Spleen (tissue), 11 donors: Measurements from ENCODE around the gene SYT14. TPM values are rescaled to one million over a fixed set of nuclear protein-coding genes. Genes with fewer than 3 reads are reported as not detected.
"Not testable (repeated sequence)": the region's sequence is repeated elsewhere in the genome, so short reads cannot be mapped to it uniquely, and the experiment has no call there.

ENCODE experiments used
- DNase-seq: peaks from one replicate; pipeline ENCODE4 v3.0.0-alpha.2; 2020
- H3K27ac ChIP-seq, 8 donors: fragments of 200-600 bp; sonication (generic) in 7 of 8; 1 replicate in 4 of 8; 2 replicates in 4 of 8; pipeline versions ENCODE4 v1.5.0 to v1.8.0; 2016 to 2021; ENCODE audit warnings: inconsistent platforms in 4 of 8, mild to moderate bottlenecking in 4 of 8, moderate library complexity in 1 of 8
- H3K27me3 ChIP-seq, 7 donors: fragments of 200-600 bp; sonication (generic) in 6 of 7; replicated peaks in 1 of 7; 1 replicate in 4 of 7; 2 replicates in 3 of 7; pipeline versions ENCODE4 v1.5.0 to v1.8.0; 2016 to 2021; ENCODE audit warnings: inconsistent platforms in 3 of 7, mild to moderate bottlenecking in 1 of 7
- H3K36me3 ChIP-seq, 6 donors: fragments of 200-600 bp; sonication (generic) in 5 of 6; 1 replicate in 4 of 6; 2 replicates in 2 of 6; pipeline versions ENCODE4 v1.5.0 to v1.8.0; 2016 to 2021; ENCODE audit warnings: inconsistent platforms in 2 of 6
- H3K4me1 ChIP-seq, 6 donors: fragments of 200-600 bp; sonication (generic) in 5 of 6; 1 replicate in 3 of 6; 2 replicates in 3 of 6; pipeline versions ENCODE4 v1.5.0 to v1.8.0; 2016 to 2021; ENCODE audit warnings: inconsistent platforms in 3 of 6
- H3K4me3 ChIP-seq, 8 donors: fragments of 200-600 bp; sonication (generic) in 7 of 8; 1 replicate in 4 of 8; 2 replicates in 4 of 8; pipeline versions ENCODE4 v1.5.0 to v1.8.0; 2016 to 2021; ENCODE audit warnings: inconsistent platforms in 4 of 8, mild to moderate bottlenecking in 4 of 8, moderate library complexity in 2 of 8
- H3K9me3 ChIP-seq, 8 donors: fragments of 200-600 bp; sonication (generic) in 7 of 8; 1 replicate in 4 of 8; 2 replicates in 4 of 8; pipeline versions ENCODE4 v1.5.0 to v1.8.0; 2016 to 2021; ENCODE audit warnings: inconsistent platforms in 4 of 8
- POLR2A ChIP-seq, 3 donors: fragments of 450-650 bp; IDR thresholded peaks; one replicate each; pipeline ENCODE4 v1.5.1; 2017; ENCODE audit warnings: antibody characterized with exemption in 3 of 3, mild to moderate bottlenecking in 1 of 3
- POLR2AphosphoS5 ChIP-seq, 3 donors: sonication (generic); formaldehyde crosslinking; IDR thresholded peaks; one replicate each; pipeline ENCODE4 v1.5.1; 2017; ENCODE audit warnings: antibody characterized with exemption in 3 of 3
- WGBS, 5 donors: extraction: QIAGEN DNeasy Blood & Tissue Kit in 3 of 5; methylation state at CpG; one replicate each; pipeline versions ENCODE4 v1.1.5 to v1.1.7; 2013 to 2018; 5-methylcytosine and 5-hydroxymethylcytosine counted together
- intact Hi-C: fragments of 100-400 bp; cut with DNase I; formaldehyde crosslinking; loops from one replicate; pipeline ENCODE4 v1.15.0; 2023; ENCODE audit warnings: low total_unique reads
- polyA plus RNA-seq, 3 donors: library from polyadenylated mRNA; stranded (reverse); fragments of 200-250 nt; gene quantifications; one replicate each; pipeline ENCODE4 v1.2.1, GENCODE V29; 2013
- total RNA-seq, 7 donors: library from RNA; depleted of rRNA in 3 of 7; stranded (reverse); fragments of >200 nt in 3 of 7; fragmentation: NEBNext Ultra II Directional in 4 of 7; extraction: Animal tissue kit (Norgen Biotek cat#: 25700) in 4 of 7; gene quantifications; one replicate each; pipeline versions ENCODE4 v1.1.0 to v1.2.1, GENCODE V29; 2016 to 2021
- TF ChIP-seq, protein P1 (sequence below), 11 experiments: fragments of 200-600 bp in 7 of 11; fragments of 450-650 bp in 4 of 11; sonication (generic) in 4 of 11; IDR thresholded peaks in 8 of 11; conservative IDR thresholded peaks in 3 of 11; 1 replicate in 7 of 11; 2 replicates in 4 of 11; pipeline versions ENCODE4 v1.4.0 to v1.8.0; 2016 to 2021; ENCODE audit warnings: antibody characterized with exemption in 11 of 11, inconsistent platforms in 4 of 11, mild to moderate bottlenecking in 1 of 11
- donor health status: healthy with polysubstance abuse.
- donor health status: DM: no; HTN: no; CAD: no; lungs with moderate emphysema.
- donor health status: DM: no; HTN: no; CAD: no.
- donor health status: Bipolar disorder and iron deficiency.
- donor health status: healthy.
- donor health status: DM: no; HTN: no; CAD: no.
- donor health status: DM: yes; HTN: yes; CAD: no.

The SYT14 gene
- total and polyA plus RNA-seq, 10 donors = under 0.01 TPM; not detected in 9

DNA sequence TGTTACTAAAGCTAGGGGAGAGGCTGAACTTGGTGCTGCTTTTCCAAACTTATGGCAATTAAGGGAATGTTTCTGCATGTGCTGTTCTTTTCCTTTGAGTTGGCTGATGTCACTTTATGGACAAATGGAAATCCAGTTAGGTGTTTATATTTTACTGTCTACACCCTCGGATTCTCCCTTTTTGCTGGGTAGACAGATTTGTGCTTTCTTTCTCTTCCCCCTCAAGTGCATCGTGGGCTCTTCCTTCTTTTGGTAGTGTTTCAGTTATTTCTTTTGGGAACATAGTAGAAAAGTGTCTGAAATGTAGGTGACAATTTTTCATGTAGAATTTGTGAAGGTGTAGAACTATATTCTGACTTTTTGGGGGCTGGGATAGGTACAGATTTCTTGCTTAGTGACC lies 22.9 kb downstream of the SYT14 start:
- Histone ChIP-seq H3K27me3 (peaks cover 0 to 4% (median 0%) of the 10 kb centered on the region in 7 donors), H3K9me3 (no peaks in the 10 kb centered on the region), H3K4me1 (no peaks in the 10 kb centered on the region), H3K27ac (no peak overlapping the region), H3K36me3 (no peaks in the 10 kb centered on the region), H3K4me3 (no peak overlapping the region)
- intact Hi-C loops = no loop called here
- 60 to 79% (median 71%) methylated on average over 2 of the region's 2 CpGs for WGBS, 5 donors
- TF ChIP-seq POLR2A (IDR thresholded peaks at IDR 0.05) (no peak), POLR2AphosphoS5 (IDR thresholded peaks at IDR 0.05) (no peak)
- TF ChIP-seq, protein P1, sequence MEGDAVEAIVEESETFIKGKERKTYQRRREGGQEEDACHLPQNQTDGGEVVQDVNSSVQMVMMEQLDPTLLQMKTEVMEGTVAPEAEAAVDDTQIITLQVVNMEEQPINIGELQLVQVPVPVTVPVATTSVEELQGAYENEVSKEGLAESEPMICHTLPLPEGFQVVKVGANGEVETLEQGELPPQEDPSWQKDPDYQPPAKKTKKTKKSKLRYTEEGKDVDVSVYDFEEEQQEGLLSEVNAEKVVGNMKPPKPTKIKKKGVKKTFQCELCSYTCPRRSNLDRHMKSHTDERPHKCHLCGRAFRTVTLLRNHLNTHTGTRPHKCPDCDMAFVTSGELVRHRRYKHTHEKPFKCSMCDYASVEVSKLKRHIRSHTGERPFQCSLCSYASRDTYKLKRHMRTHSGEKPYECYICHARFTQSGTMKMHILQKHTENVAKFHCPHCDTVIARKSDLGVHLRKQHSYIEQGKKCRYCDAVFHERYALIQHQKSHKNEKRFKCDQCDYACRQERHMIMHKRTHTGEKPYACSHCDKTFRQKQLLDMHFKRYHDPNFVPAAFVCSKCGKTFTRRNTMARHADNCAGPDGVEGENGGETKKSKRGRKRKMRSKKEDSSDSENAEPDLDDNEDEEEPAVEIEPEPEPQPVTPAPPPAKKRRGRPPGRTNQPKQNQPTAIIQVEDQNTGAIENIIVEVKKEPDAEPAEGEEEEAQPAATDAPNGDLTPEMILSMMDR (IDR thresholded peaks at IDR 0.05 in 8 of 11, conservative IDR thresholded peaks at IDR 0.05 in 3 of 11) = no peak
- no peak for DNase-seq

DNA sequence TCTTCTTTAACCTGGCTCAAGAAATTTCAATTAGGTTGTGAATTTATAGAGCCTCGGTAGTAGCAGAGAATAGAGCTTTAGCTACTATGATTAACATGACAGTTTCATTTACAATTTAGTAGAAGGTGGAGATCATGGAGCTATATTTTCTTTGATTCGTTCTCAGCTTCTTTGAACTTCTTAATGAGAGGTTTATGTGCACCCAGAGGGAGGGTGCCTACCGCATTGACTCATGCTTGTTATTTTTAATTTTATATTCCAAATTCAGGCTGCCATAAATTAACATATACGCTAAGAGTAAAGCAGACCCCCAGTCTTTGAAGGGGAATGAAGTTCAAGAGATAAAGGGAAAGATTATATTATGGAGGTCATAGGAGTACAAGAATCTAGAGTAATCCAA lies 24.4 kb downstream of the SYT14 start:
- no peaks in the 10 kb centered on the region for H3K4me1 ChIP-seq
- H3K4me3 ChIP-seq = no peak overlapping the region
- H3K27ac ChIP-seq = no peak overlapping the region
- no peaks in the 10 kb centered on the region for H3K9me3 ChIP-seq
- H3K36me3 ChIP-seq = no peaks in the 10 kb centered on the region
- no peak for DNase-seq
- peaks cover 0 to 4% (median 0%) of the 10 kb centered on the region in 7 donors for H3K27me3 ChIP-seq
- 82 to 91% (median 85%) methylated on average over 4 of the region's 4 CpGs for WGBS, 5 donors
- intact Hi-C loops = no loop called here
- TF ChIP-seq POLR2A (IDR thresholded peaks at IDR 0.05) (no peak), POLR2AphosphoS5 (IDR thresholded peaks at IDR 0.05) (no peak)

DNA sequence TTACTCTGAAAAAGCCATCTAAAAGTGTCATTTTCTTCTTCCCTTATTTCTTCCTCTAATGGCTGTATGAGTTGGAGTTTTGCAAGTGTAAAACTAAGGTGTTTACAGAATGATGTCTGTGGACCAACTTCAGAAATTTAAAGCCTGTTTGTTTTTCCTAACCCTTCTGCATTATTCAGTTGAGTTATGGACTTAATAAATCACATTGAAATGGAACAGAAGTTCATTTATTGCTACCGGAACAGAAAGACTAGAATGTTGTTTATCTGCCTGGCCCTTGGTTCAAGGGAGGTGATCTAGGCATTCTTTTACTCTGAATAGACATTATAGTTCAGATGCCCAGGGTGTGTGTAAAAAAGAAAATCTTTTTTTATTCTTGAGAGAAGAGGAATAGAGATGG lies 24.8 kb downstream of the SYT14 start:
- no peak for DNase-seq
- TF ChIP-seq POLR2AphosphoS5 (IDR thresholded peaks at IDR 0.05) = no peak
- no peak for TF ChIP-seq POLR2A (IDR thresholded peaks at IDR 0.05)
- Histone ChIP-seq H3K36me3 (no peaks in the 10 kb centered on the region), H3K9me3 (no peaks in the 10 kb centered on the region), H3K27ac (no peak overlapping the region), H3K4me3 (no peak overlapping the region), H3K27me3 (peaks cover 0 to 4% (median 0%) of the 10 kb centered on the region in 7 donors), H3K4me1 (no peaks in the 10 kb centered on the region)
- WGBS, 5 donors = 56 to 80% (median 66%) methylated on average over 1 of the region's 1 CpG
- intact Hi-C loops = no loop called here

DNA sequence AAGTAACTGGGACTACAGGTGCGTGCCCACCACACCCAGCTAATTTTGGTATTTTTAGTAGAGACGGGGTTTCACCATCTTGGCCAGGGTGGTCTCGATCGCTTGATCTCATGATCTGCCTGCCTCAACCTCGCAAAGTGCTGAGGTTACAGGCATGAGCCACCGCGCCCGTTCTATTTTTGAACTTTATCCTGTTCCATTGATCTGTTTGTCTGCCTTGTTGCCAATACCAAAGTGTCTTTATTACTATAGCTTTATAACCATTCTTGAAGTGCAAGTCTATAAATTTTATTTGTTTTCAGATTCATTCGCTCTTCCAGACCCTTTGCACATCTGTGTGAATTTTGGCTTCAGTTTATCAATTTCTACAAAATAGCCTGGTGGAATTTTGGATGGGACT lies 28.0 kb downstream of the SYT14 start:
- H3K27me3 ChIP-seq = no peaks in the 10 kb centered on the region
- H3K36me3 ChIP-seq = no peaks in the 10 kb centered on the region
- 93 to 97% (median 94%) methylated on average over 9 of the region's 9 CpGs for WGBS, 5 donors
- no peak overlapping the region for H3K4me3 ChIP-seq
- H3K27ac ChIP-seq = no peak overlapping the region
- TF ChIP-seq POLR2A (IDR thresholded peaks at IDR 0.05) (no peak), POLR2AphosphoS5 (IDR thresholded peaks at IDR 0.05) (no peak)
- TF ChIP-seq, protein P1 (IDR thresholded peaks at IDR 0.05 in 8 of 11, conservative IDR thresholded peaks at IDR 0.05 in 3 of 11) = no peak
- H3K4me1 ChIP-seq = no peaks in the 10 kb centered on the region
- intact Hi-C loops = no loop called here
- no peaks in the 10 kb centered on the region for H3K9me3 ChIP-seq
- no peak for DNase-seq

DNA sequence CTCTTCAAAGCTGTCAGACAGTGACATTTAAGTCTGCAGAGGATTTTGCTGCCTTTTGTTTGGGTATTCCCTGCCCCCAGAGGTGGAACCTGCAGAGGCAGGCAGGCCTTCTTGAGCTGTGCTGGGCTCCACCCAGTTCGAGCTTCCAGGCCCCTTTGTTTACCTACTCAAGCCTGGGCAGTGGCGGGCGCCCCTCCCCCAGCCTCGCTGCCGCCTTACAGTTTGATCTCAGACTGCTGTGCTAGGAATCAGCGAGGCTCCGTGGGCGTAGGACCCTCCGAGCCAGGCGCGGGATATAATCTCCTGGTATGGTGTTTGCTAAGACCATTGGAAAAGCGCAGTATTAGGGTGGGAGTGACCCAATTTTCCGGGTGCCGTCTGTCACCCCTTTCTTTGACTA lies 40.7 kb downstream of the SYT14 start:
- H3K4me3 ChIP-seq, DNase-seq, H3K27me3 ChIP-seq, H3K27ac ChIP-seq, intact Hi-C loops, H3K9me3 ChIP-seq, H3K4me1 ChIP-seq, H3K36me3 ChIP-seq: not testable (repeated sequence)
- 83 to 92% (median 85%) methylated on average over 14 of the region's 14 CpGs for WGBS, 5 donors

DNA sequence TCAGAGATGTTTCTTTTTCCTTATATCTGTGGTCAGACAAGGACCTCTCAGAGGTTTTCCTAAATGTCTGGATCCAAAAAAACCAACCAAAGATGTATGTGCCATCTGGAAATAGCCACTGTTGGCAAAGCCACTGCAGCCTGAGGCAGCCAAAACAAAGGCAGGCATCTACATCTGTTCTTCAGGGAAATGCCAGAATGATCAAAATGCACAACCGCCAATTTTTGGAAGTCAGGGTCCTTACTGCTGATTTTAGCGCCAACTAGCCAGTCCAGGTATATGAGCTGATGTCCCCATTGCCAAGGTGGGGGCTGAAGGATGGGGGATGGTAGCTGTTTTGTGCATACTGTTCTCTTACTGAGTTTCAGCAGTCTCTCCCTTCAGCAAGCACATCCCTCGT lies 45.9 kb downstream of the SYT14 start:
- TF ChIP-seq POLR2AphosphoS5 (IDR thresholded peaks at IDR 0.05) (no peak), POLR2A (IDR thresholded peaks at IDR 0.05) (no peak)
- TF ChIP-seq, protein P1 (IDR thresholded peaks at IDR 0.05 in 8 of 11, conservative IDR thresholded peaks at IDR 0.05 in 3 of 11) = no peak
- WGBS, 5 donors = 72 to 81% (median 77%) methylated on average over 3 of the region's 3 CpGs
- H3K27ac ChIP-seq = no peak overlapping the region
- peaks cover 0 to 14% (median 0%) of the 10 kb centered on the region in 7 donors for H3K27me3 ChIP-seq
- H3K4me1 ChIP-seq = no peaks in the 10 kb centered on the region
- no peaks in the 10 kb centered on the region for H3K36me3 ChIP-seq
- H3K4me3 ChIP-seq = no peak overlapping the region
- H3K9me3 ChIP-seq = peaks cover 0 to 17% (median 11%) of the 10 kb centered on the region in 8 donors
- DNase-seq = no peak
- intact Hi-C loops = loop anchor here (10.0 kb wide), 1 partner anchor 119 kb away; no protein-coding TSS in a partner anchor
